ENCODE results near the gene WFDC1. TPM values are rescaled to one million over a fixed set of nuclear protein-coding genes. Genes with fewer than 3 reads are reported as not detected.

WFDC1 gene
- total RNA-seq, 1 donor from 2014 or later, result 3.0 TPM

- Mint-ChIP-seq H3K36me3 (no peaks in the 10 kb centered on the region), H3K9me3 (no peaks in the 10 kb centered on the region), H3K27ac (no peak overlapping the region), H3K4me1 (no peaks in the 10 kb centered on the region), H3K4me3 (no peak overlapping the region), H3K27me3 (ENCODE audit: low read depth) (peaks cover 7% of the 10 kb centered on the region)
- TF ChIP-seq CTCF (IDR thresholded peaks at IDR 0.05; ENCODE audit: unreplicated experiment), result no peak
- no peak for DNase-seq (ENCODE audit: low spot score in 2 of 2, unreplicated experiment in 2 of 2)
Observed at GRCh38 chr16:84252184-84252583, 42.5 kb upstream of the WFDC1 start.

GRCh38 chr16:84253173-84253572 is 41.5 kb upstream of the WFDC1 start:
- no peaks in the 10 kb centered on the region for H3K4me1 Mint-ChIP-seq
- H3K9me3 Mint-ChIP-seq, result no peaks in the 10 kb centered on the region
- no peaks in the 10 kb centered on the region for H3K36me3 Mint-ChIP-seq
- no peak for TF ChIP-seq CTCF (IDR thresholded peaks at IDR 0.05; ENCODE audit: unreplicated experiment)
- no peak overlapping the region for H3K4me3 Mint-ChIP-seq
- H3K27ac Mint-ChIP-seq, result no peak overlapping the region
- H3K27me3 Mint-ChIP-seq (ENCODE audit: low read depth), result peaks cover 11% of the 10 kb centered on the region
- DNase-seq (ENCODE audit: low spot score in 2 of 2, unreplicated experiment in 2 of 2), result no peak

GRCh38 chr16:84254062-84254461 is 40.6 kb upstream of the WFDC1 start:
- Mint-ChIP-seq H3K9me3 (no peaks in the 10 kb centered on the region), H3K36me3 (no peaks in the 10 kb centered on the region), H3K4me1 (no peaks in the 10 kb centered on the region), H3K27me3 (ENCODE audit: low read depth) (peaks cover 14% of the 10 kb centered on the region), H3K4me3 (no peak overlapping the region), H3K27ac (no peak overlapping the region)
- no peak for TF ChIP-seq CTCF (IDR thresholded peaks at IDR 0.05; ENCODE audit: unreplicated experiment)
- DNase-seq (ENCODE audit: low spot score in 2 of 2, unreplicated experiment in 2 of 2), result no peak

- DNase-seq (ENCODE audit: low spot score in 2 of 2, unreplicated experiment in 2 of 2), result no peak
- Mint-ChIP-seq H3K4me1 (no peaks in the 10 kb centered on the region), H3K27me3 (ENCODE audit: low read depth) (peaks cover 15% of the 10 kb centered on the region), H3K27ac (no peak overlapping the region), H3K4me3 (no peak overlapping the region), H3K36me3 (no peaks in the 10 kb centered on the region), H3K9me3 (no peaks in the 10 kb centered on the region)
- no peak for TF ChIP-seq CTCF (IDR thresholded peaks at IDR 0.05; ENCODE audit: unreplicated experiment)
Observed at GRCh38 chr16:84255050-84255810, 39.4 kb upstream of the WFDC1 start.

- H3K4me3 Mint-ChIP-seq, result no peak overlapping the region
- no peaks in the 10 kb centered on the region for H3K36me3 Mint-ChIP-seq
- H3K9me3 Mint-ChIP-seq, result no peaks in the 10 kb centered on the region
- TF ChIP-seq CTCF (IDR thresholded peaks at IDR 0.05; ENCODE audit: unreplicated experiment), result no peak
- H3K27me3 Mint-ChIP-seq (ENCODE audit: low read depth), result peaks cover 15% of the 10 kb centered on the region
- H3K4me1 Mint-ChIP-seq, result no peaks in the 10 kb centered on the region
- no peak overlapping the region for H3K27ac Mint-ChIP-seq
- DNase-seq (ENCODE audit: low spot score in 2 of 2, unreplicated experiment in 2 of 2), result no peak
Observed at GRCh38 chr16:84258266-84258665, 36.4 kb upstream of the WFDC1 start.

Data from mesothelial cell of epicardium (in vitro differentiated cells).